K562 (cell line): ENCODE measurements around the gene REG4.

Experiments
- CTBP1 ChIP-seq: fragments of 450-650 bp; IDR thresholded peaks from 2 replicates; pipeline ENCODE4 v1.6.1; 2016; ENCODE audit warnings: borderline replicate concordance
- POLR2A ChIP-seq: fragments of 450-650 bp; conservative IDR thresholded peaks from 2 replicates; pipeline ENCODE4 v1.6.1; 2016

DNA sequence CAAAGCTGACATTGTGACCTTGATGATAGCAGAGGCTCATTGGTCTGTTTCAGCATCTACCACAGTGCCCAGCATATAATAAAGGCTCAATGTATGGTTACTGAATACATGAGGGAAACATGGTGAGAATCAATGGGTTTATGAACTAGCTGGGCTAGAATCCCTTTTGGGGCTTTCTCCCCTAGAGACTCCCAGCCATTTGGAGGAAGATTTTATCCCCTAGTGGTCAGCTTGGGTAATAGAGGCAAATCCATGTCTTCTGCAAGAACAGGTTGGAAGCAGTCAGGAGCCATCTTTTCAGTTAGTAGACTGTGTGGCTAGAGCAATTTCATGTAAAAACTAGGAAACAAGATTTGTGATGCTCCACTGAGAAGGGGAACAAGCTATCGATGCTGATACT lies 15.8 kb upstream of the REG4 start:
- TF ChIP-seq CTBP1 (no peak), POLR2A (no peak)
